Calu3 (cell line): ENCODE results near the gene IHH. TPM values are rescaled to one million over a fixed set of nuclear protein-coding genes. Genes with fewer than 3 reads are reported as not detected.

Experiments used
- BruUV-seq: library from RNA; stranded (reverse); fragments of 400-500 nt; replicated peaks from 2 replicates; lab custom pipeline; 2021; lab: Mats Ljungman, UMichigan
- CTCF ChIA-PET: fragments of 300-600 bp; sonication (Branson Sonifier 250); formaldehyde crosslinking; loops from one replicate; lab custom pipeline; 2022; ENCODE audit warnings: antibody characterized with exemption; lab: Charles Lee
- DNase-seq: peaks from one replicate; pipeline ENCODE4 v3.0.0; 2022
- H3K27ac Mint-ChIP-seq: one replicate; pipeline ENCODE4 v1.8.0; 2022; ENCODE audit warnings: mixed read lengths; ENCODE audit not compliant: unreplicated experiment
- H3K27me3 Mint-ChIP-seq: one replicate; pipeline ENCODE4 v1.8.0; 2022; ENCODE audit warnings: mixed read lengths; ENCODE audit not compliant: unreplicated experiment
- H3K36me3 Mint-ChIP-seq: one replicate; pipeline ENCODE4 v1.8.0; 2022; ENCODE audit warnings: mild to moderate bottlenecking, moderate library complexity, mixed read lengths; ENCODE audit not compliant: insufficient read depth, unreplicated experiment
- H3K4me1 Mint-ChIP-seq: one replicate; pipeline ENCODE4 v1.8.0; 2022; ENCODE audit warnings: mild to moderate bottlenecking, low read depth, mixed read lengths; ENCODE audit not compliant: unreplicated experiment
- H3K4me3 Mint-ChIP-seq: one replicate; pipeline ENCODE4 v1.8.0; 2022; ENCODE audit warnings: mild to moderate bottlenecking, low read depth, moderate library complexity, mixed read lengths; ENCODE audit not compliant: unreplicated experiment
- H3K9me3 Mint-ChIP-seq: one replicate; pipeline ENCODE4 v1.8.0; 2022; ENCODE audit warnings: low read depth, mixed read lengths; ENCODE audit not compliant: unreplicated experiment
- CTCF ChIP-seq: fragments of 200-600 bp; IDR thresholded peaks from one replicate; pipeline ENCODE4 v1.8.0; 2022; ENCODE audit warnings: antibody characterized with exemption; ENCODE audit not compliant: unreplicated experiment
- intact Hi-C: fragments of 100-400 bp; cut with micrococcal nuclease; formaldehyde crosslinking; loops from one replicate; pipeline ENCODE4 v1.10.0; 2022; ENCODE audit not compliant: unreplicated experiment
- total RNA-seq: library from RNA; stranded (reverse); gene quantifications from 2 replicates; pipeline ENCODE4 v1.2.3, GENCODE V29; 2022

Gene IHH
- total RNA-seq, 1 experiment from 2014 or later = 9.0 TPM

DNA sequence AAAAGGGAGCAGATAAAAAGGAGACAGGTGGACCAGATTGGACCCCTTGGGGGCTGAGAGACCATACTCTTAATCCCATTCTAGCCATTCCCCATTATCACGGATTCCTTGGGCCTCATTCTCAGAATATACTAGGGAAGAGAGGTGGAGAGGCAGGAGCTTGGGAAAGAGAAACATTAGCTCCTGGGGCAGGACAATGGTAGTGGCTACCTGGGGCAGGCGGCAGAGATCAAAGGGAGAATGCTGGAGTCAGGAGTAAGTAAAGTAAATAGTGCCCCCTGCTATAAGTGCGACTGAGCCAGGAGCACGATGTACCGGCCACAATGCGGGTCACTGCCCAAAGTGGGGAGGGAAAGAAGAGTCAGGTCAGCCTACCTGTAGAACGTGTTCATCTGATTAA lies 20.4 kb upstream of the IHH start:
- Mint-ChIP-seq H3K36me3 (no peaks in the 10 kb centered on the region), H3K9me3 (no peaks in the 10 kb centered on the region), H3K27ac (no peak overlapping the region), H3K4me1 (peaks cover 28% of the 10 kb centered on the region), H3K27me3 (no peaks in the 10 kb centered on the region), H3K4me3 (no peak overlapping the region)
- no peak for TF ChIP-seq CTCF
- CTCF ChIA-PET = interaction anchor here (0.9 to 2.4 kb wide), 3 partner anchors 18 to 39 kb away, joined by 3 to 7 read pairs (median 3); no protein-coding TSS in a partner anchor
- BruUV-seq = no TSS peak
- intact Hi-C loops = no loop called here
- DNase-seq = no peak

- no peaks in the 10 kb centered on the region for H3K27me3 Mint-ChIP-seq
These were observed 18.7 kb upstream of the IHH start for GRCh38 chr2:219079417-219079816.

GRCh38 chr2:219078951-219079350 lies 18.2 kb upstream of the IHH start:
- H3K4me1 Mint-ChIP-seq = peaks cover 28% of the 10 kb centered on the region
- CTCF ChIA-PET = no interaction called here
- H3K36me3 Mint-ChIP-seq = no peaks in the 10 kb centered on the region
- H3K27me3 Mint-ChIP-seq = no peaks in the 10 kb centered on the region
- TF ChIP-seq CTCF = no peak
- no TSS peak for BruUV-seq
- H3K4me3 Mint-ChIP-seq = no peak overlapping the region
- intact Hi-C loops = no loop called here
- no peaks in the 10 kb centered on the region for H3K9me3 Mint-ChIP-seq
- DNase-seq = no peak
- no peak overlapping the region for H3K27ac Mint-ChIP-seq

More at GRCh38 chr2:219079417-219079816, 18.7 kb upstream of the IHH start:
- H3K36me3 Mint-ChIP-seq = no peaks in the 10 kb centered on the region
- intact Hi-C loops = no loop called here
- BruUV-seq = no TSS peak
- DNase-seq = no peak
- CTCF ChIA-PET = no interaction called here
- TF ChIP-seq CTCF = no peak
- H3K9me3 Mint-ChIP-seq = no peaks in the 10 kb centered on the region
- no peak overlapping the region for H3K27ac Mint-ChIP-seq
- peaks cover 28% of the 10 kb centered on the region for H3K4me1 Mint-ChIP-seq
- H3K4me3 Mint-ChIP-seq = no peak overlapping the region

GRCh38 chr2:219078126-219078525 lies 17.4 kb upstream of the IHH start:
- BruUV-seq = no TSS peak
- H3K9me3 Mint-ChIP-seq = no peaks in the 10 kb centered on the region
- H3K27me3 Mint-ChIP-seq = no peaks in the 10 kb centered on the region
- peaks cover 28% of the 10 kb centered on the region for H3K4me1 Mint-ChIP-seq
- no peak for TF ChIP-seq CTCF
- CTCF ChIA-PET = no interaction called here
- DNase-seq = no peak
- no peaks in the 10 kb centered on the region for H3K36me3 Mint-ChIP-seq
- no peak overlapping the region for H3K27ac Mint-ChIP-seq
- intact Hi-C loops = no loop called here
- H3K4me3 Mint-ChIP-seq = no peak overlapping the region
